ENCODE results near the gene VCP. TPM values are rescaled to one million over a fixed set of nuclear protein-coding genes. Genes with fewer than 3 reads are reported as not detected.

The VCP gene
- total RNA-seq, 3 donors from 2014 or later: 150 to 193 (median 174) TPM

DNA sequence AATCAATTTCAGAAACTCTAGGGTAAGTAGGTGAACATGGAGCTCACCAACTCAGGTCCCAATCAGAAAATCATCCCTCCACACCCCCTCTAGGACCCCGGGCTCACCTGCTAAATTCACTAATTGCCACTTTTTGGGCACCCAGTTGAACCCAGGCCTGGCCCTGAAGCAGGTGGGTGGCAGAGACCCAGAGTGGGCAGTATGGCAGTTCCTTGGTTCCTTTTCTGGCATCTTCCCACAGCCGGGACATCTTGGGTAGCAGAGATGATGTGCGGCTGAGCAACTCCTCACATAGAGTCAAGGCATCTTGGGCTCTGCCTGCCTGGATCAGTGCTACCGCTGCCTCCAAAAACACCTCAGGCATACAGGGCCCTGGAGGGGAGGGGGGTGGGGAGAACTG lies 2.9 kb upstream of the VCP start:
- DNase-seq (no peak), ATAC-seq (no peak)
- no peak overlapping the region for H3K4me3 ChIP-seq
- intact Hi-C loops (cut with DNase I, micrococcal nuclease): no loop called here
- H3K4me1 ChIP-seq (ENCODE audit: low read depth): peaks cover 17% of the 10 kb centered on the region
- TF ChIP-seq, protein P1, sequence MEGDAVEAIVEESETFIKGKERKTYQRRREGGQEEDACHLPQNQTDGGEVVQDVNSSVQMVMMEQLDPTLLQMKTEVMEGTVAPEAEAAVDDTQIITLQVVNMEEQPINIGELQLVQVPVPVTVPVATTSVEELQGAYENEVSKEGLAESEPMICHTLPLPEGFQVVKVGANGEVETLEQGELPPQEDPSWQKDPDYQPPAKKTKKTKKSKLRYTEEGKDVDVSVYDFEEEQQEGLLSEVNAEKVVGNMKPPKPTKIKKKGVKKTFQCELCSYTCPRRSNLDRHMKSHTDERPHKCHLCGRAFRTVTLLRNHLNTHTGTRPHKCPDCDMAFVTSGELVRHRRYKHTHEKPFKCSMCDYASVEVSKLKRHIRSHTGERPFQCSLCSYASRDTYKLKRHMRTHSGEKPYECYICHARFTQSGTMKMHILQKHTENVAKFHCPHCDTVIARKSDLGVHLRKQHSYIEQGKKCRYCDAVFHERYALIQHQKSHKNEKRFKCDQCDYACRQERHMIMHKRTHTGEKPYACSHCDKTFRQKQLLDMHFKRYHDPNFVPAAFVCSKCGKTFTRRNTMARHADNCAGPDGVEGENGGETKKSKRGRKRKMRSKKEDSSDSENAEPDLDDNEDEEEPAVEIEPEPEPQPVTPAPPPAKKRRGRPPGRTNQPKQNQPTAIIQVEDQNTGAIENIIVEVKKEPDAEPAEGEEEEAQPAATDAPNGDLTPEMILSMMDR (IDR thresholded peaks at IDR 0.05): no peak
- H3K36me3 ChIP-seq (ENCODE audit: low read depth): no peaks in the 10 kb centered on the region
- H3K9me3 ChIP-seq: no peaks in the 10 kb centered on the region

- no peak for ATAC-seq
- TF ChIP-seq, protein P1 (IDR thresholded peaks at IDR 0.05): no peak
- Histone ChIP-seq H3K9me3 (no peaks in the 10 kb centered on the region), H3K4me1 (ENCODE audit: low read depth) (peaks cover 22% of the 10 kb centered on the region), H3K4me3 (no peak overlapping the region), H3K36me3 (ENCODE audit: low read depth) (no peaks in the 10 kb centered on the region)
- intact Hi-C loops (cut with DNase I, micrococcal nuclease): no loop called here
- DNase-seq: no peak
Measured at GRCh38 chr9:35074791-35075190, 2.4 kb upstream of the VCP start.

GRCh38 chr9:35074141-35074540 lies 1.7 kb upstream of the VCP start:
- TF ChIP-seq, protein P1 (IDR thresholded peaks at IDR 0.05): no peak
- no peaks in the 10 kb centered on the region for H3K36me3 ChIP-seq (ENCODE audit: low read depth)
- no peak for ATAC-seq
- intact Hi-C loops (cut with DNase I, micrococcal nuclease): no loop called here
- peaks cover 19% of the 10 kb centered on the region for H3K4me1 ChIP-seq (ENCODE audit: low read depth)
- no peak overlapping the region for H3K4me3 ChIP-seq
- DNase-seq: no peak
- H3K9me3 ChIP-seq: no peaks in the 10 kb centered on the region

- no peaks in the 10 kb centered on the region for H3K36me3 ChIP-seq (ENCODE audit: low read depth)
- peaks cover 20% of the 10 kb centered on the region for H3K4me1 ChIP-seq (ENCODE audit: low read depth)
- ATAC-seq (no peak), DNase-seq (no peak)
- intact Hi-C loops (cut with DNase I, micrococcal nuclease): no loop called here
- TF ChIP-seq, protein P1 (IDR thresholded peaks at IDR 0.05): no peak
- H3K4me3 ChIP-seq: no peak overlapping the region
- H3K9me3 ChIP-seq: no peaks in the 10 kb centered on the region
Measured at GRCh38 chr9:35073279-35073612, 821 bp upstream of the VCP start.

DNA sequence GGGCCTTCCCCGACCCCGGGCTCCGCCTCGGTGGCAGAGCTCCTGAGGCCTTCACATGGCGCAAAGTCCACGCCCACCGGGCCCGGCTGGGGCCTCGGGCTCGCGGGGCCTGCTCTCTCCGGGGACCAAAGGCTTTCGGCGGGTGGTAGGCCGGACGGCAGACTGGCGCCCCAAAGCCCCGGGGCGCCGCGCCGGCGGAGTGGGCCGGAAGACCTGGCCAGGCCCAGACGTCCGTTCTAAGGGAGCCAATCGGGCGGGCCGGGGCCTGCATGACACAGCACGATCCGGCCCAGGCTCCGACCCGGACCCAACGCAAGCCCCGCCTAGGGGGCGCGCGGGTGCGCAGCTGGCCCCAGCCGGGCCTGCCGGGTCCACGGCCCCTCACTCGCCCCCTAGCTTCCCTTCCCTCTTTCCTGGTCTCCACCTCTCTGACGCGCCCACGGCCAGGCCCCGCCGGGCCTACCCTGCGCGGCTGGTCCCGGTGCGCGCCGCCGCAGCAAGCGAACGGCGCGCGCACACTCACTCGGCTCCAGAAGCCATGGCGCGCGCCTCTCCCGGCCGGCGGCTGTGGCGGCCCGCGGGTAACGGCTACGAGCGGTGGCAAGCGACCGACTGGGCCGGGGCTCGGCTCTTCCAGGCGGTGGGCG lies 488 bp downstream of the VCP start:
- peak overlapping the region; percentile 100 for H3K4me3 ChIP-seq
- peak; percentile 81 for ATAC-seq
- peaks cover 20% of the 10 kb centered on the region for H3K4me1 ChIP-seq (ENCODE audit: low read depth)
- H3K36me3 ChIP-seq (ENCODE audit: low read depth): no peaks in the 10 kb centered on the region
- TF ChIP-seq, protein P1 (IDR thresholded peaks at IDR 0.05): no peak
- intact Hi-C loops (cut with DNase I, micrococcal nuclease): no loop called here
- no peaks in the 10 kb centered on the region for H3K9me3 ChIP-seq
- peak; percentile 84 to 91 (median 87) for DNase-seq
